WTC11 (cell line): ENCODE measurements around the gene OR51S1. TPM values are rescaled to one million over a fixed set of nuclear protein-coding genes. Genes with fewer than 3 reads are reported as not detected.

Experiments used
- ATAC-seq: fragments of 200-7000 bp; cut with Tn5 transposase; 2 replicates; pipeline ENCODE4 v1.10.0; 2021; ENCODE audit warnings: mild to moderate bottlenecking, moderate library complexity
- CTCF ChIA-PET: fragments of 300-600 bp; sonication (Branson Sonifier 250); formaldehyde crosslinking; loops from one replicate; lab custom pipeline; 2021; ENCODE audit warnings: antibody characterized with exemption; lab: Charles Lee
- POLR2A ChIA-PET: fragments of 350-600 bp; sonication (Branson Sonifier 250); formaldehyde crosslinking; loops from one replicate; lab custom pipeline; 2021; ENCODE audit warnings: antibody characterized with exemption; lab: Charles Lee
- DNase-seq: peaks from one replicate; pipeline ENCODE4 v3.0.0; 2021; ENCODE audit warnings: low spot score
- H3K27ac Mint-ChIP-seq: 2 replicates; pipeline ENCODE4 v1.8.0; 2021; ENCODE audit warnings: mixed read lengths
- H3K27me3 Mint-ChIP-seq: 2 replicates; pipeline ENCODE4 v1.8.0; 2021; ENCODE audit warnings: low read depth, mild to moderate bottlenecking, moderate library complexity, mixed read lengths
- H3K36me3 Mint-ChIP-seq: 2 replicates; pipeline ENCODE4 v1.8.0; 2021; ENCODE audit warnings: mixed read lengths
- H3K4me1 Mint-ChIP-seq: 2 replicates; pipeline ENCODE4 v1.8.0; 2022; ENCODE audit warnings: mixed read lengths
- H3K4me3 Mint-ChIP-seq: 2 replicates; pipeline ENCODE4 v1.8.0; 2021; ENCODE audit warnings: mild to moderate bottlenecking, moderate library complexity, mixed read lengths
- H3K9me3 Mint-ChIP-seq: 2 replicates; pipeline ENCODE4 v1.8.0; 2021; ENCODE audit warnings: mixed read lengths
- AFF4 ChIP-seq: sonication (generic); formaldehyde crosslinking; IDR thresholded peaks from 2 replicates; pipeline ENCODE4 v1.8.1; 2023; ENCODE audit warnings: mild to moderate bottlenecking, missing genetic modification reagents, borderline replicate concordance
- ATF1 ChIP-seq: sonication (generic); formaldehyde crosslinking; IDR thresholded peaks from 2 replicates; pipeline ENCODE4 v1.8.1; 2023; ENCODE audit warnings: mild to moderate bottlenecking, moderate library complexity, missing genetic modification reagents
- HMGA2 ChIP-seq: fragments of 250-450 bp; sonication (Bioruptor Pico); IDR thresholded peaks from 2 replicates; pipeline ENCODE4 v1.4.0; 2021; ENCODE audit warnings: mild to moderate bottlenecking, moderate library complexity
- JUN ChIP-seq: sonication (generic); formaldehyde crosslinking; IDR thresholded peaks from 2 replicates; pipeline ENCODE4 v1.8.0; 2023; ENCODE audit warnings: mild to moderate bottlenecking, missing genetic modification reagents
- NR1H2 ChIP-seq: sonication (generic); formaldehyde crosslinking; IDR thresholded peaks from 2 replicates; pipeline ENCODE4 v1.9.0; 2021; ENCODE audit warnings: mild to moderate bottlenecking, moderate library complexity, missing genetic modification reagents
- SMAD4 ChIP-seq: sonication (generic); formaldehyde crosslinking; IDR thresholded peaks from 2 replicates; pipeline ENCODE4 v1.8.0; 2022; ENCODE audit warnings: mild to moderate bottlenecking, missing genetic modification reagents
- SP1 ChIP-seq: sonication (generic); formaldehyde crosslinking; conservative IDR thresholded peaks from 2 replicates; pipeline ENCODE4 v1.8.1; 2022; ENCODE audit warnings: missing genetic modification reagents
- TCF7 ChIP-seq: sonication (generic); formaldehyde crosslinking; IDR thresholded peaks from 2 replicates; pipeline ENCODE4 v1.8.0; 2022; ENCODE audit warnings: mild to moderate bottlenecking, low read depth, missing genetic modification reagents, moderate library complexity
- TP53 ChIP-seq: sonication (generic); formaldehyde crosslinking; IDR thresholded peaks from 2 replicates; pipeline ENCODE4 v1.8.1; 2023; ENCODE audit warnings: mild to moderate bottlenecking, missing genetic modification reagents
- ZNF219 ChIP-seq: sonication (generic); formaldehyde crosslinking; IDR thresholded peaks from 2 replicates; pipeline ENCODE4 v1.8.0; 2023; ENCODE audit warnings: missing genetic modification reagents, mild to moderate bottlenecking, borderline replicate concordance
- total RNA-seq: library from RNA; stranded (reverse); gene quantifications from 3 replicates; pipeline ENCODE4 v1.2.3, GENCODE V29; 2021
- TF ChIP-seq, protein P1 (sequence below): fragments of 250-450 bp; sonication (Bioruptor Pico); IDR thresholded peaks from 2 replicates; pipeline ENCODE4 v1.9.0; 2021; ENCODE audit warnings: mild to moderate bottlenecking
- TF ChIP-seq, protein P2 (sequence below): sonication (generic); formaldehyde crosslinking; IDR thresholded peaks from 2 replicates; pipeline ENCODE4 v1.8.1; 2022; ENCODE audit warnings: low read depth, mild to moderate bottlenecking, moderate library complexity, missing genetic modification reagents, borderline replicate concordance
- TF ChIP-seq, protein P3 (sequence below): sonication (generic); formaldehyde crosslinking; IDR thresholded peaks from 2 replicates; pipeline ENCODE4 v1.8.0; 2022; ENCODE audit warnings: mild to moderate bottlenecking, missing genetic modification reagents
- TF ChIP-seq, protein P4 (sequence below): fragments of 250-450 bp; sonication (Bioruptor Pico); conservative IDR thresholded peaks from 2 replicates; pipeline ENCODE4 v1.9.0; 2021; ENCODE audit warnings: mild to moderate bottlenecking

The OR51S1 gene
- total RNA-seq, 1 experiment from 2014 or later: not detected

GRCh38 chr11:4865855-4866254 lies 16.8 kb upstream of the OR51S1 start:
- TF ChIP-seq TP53 (CRISPR knock-in tag): no peak
- TF ChIP-seq JUN: no peak
- TF ChIP-seq, protein P1, sequence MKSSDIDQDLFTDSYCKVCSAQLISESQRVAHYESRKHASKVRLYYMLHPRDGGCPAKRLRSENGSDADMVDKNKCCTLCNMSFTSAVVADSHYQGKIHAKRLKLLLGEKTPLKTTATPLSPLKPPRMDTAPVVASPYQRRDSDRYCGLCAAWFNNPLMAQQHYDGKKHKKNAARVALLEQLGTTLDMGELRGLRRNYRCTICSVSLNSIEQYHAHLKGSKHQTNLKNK (CRISPR knock-in tag): no peak
- TF ChIP-seq SMAD4 (CRISPR knock-in tag): no peak
- TF ChIP-seq, protein P2, sequence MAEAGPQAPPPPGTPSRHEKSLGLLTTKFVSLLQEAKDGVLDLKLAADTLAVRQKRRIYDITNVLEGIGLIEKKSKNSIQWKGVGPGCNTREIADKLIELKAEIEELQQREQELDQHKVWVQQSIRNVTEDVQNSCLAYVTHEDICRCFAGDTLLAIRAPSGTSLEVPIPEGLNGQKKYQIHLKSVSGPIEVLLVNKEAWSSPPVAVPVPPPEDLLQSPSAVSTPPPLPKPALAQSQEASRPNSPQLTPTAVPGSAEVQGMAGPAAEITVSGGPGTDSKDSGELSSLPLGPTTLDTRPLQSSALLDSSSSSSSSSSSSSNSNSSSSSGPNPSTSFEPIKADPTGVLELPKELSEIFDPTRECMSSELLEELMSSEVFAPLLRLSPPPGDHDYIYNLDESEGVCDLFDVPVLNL (CRISPR knock-in tag): no peak
- TF ChIP-seq, protein P3, sequence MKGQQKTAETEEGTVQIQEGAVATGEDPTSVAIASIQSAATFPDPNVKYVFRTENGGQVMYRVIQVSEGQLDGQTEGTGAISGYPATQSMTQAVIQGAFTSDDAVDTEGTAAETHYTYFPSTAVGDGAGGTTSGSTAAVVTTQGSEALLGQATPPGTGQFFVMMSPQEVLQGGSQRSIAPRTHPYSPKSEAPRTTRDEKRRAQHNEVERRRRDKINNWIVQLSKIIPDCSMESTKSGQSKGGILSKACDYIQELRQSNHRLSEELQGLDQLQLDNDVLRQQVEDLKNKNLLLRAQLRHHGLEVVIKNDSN (CRISPR knock-in tag): no peak
- no peak for TF ChIP-seq SP1 (CRISPR knock-in tag)
- no peak for TF ChIP-seq ATF1 (CRISPR knock-in tag)
- no peak for TF ChIP-seq TCF7 (CRISPR knock-in tag)
- no peak for TF ChIP-seq NR1H2
- ChIA-PET CTCF (no interaction called here), POLR2A (no interaction called here)
- DNase-seq (no peak), ATAC-seq (no peak)
- peaks cover 5% of the 10 kb centered on the region for H3K27me3 Mint-ChIP-seq
- peaks cover 33% of the 10 kb centered on the region for H3K4me1 Mint-ChIP-seq
- no peak overlapping the region for H3K4me3 Mint-ChIP-seq
- H3K27ac Mint-ChIP-seq: no peak overlapping the region
- peaks cover 9% of the 10 kb centered on the region; the same call in 1 of the 2 replicates for H3K9me3 Mint-ChIP-seq
- H3K36me3 Mint-ChIP-seq: peaks cover 5% of the 10 kb centered on the region; the same call in 1 of the 2 replicates

DNA sequence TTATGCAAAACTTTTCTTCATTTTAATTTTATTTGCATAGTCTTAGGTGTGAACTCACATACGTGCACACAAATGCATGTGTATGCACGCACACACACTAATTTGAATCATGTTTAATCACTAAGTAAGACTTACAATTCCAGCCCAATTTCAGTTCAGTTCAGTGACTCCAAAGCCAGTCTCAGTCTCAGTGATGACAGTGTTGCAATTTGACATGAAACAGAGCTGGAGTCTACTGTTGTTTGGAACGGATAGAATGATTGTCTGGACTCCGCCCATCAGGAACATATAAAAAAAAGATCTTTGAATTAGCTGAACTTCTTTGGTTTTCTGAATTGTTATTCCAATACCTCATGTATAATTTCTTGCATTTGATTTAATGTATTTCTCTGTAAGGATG lies 14.9 kb upstream of the OR51S1 start:
- no peak overlapping the region for H3K27ac Mint-ChIP-seq
- CTCF ChIA-PET: no interaction called here

More for the DNA sequence above, 14.9 kb upstream of the OR51S1 start:
- peaks cover 9% of the 10 kb centered on the region for H3K27me3 Mint-ChIP-seq
- H3K36me3 Mint-ChIP-seq: peaks cover 5% of the 10 kb centered on the region; the same call in 1 of the 2 replicates
- peaks cover 16% of the 10 kb centered on the region for H3K9me3 Mint-ChIP-seq
- ATAC-seq: no peak
- POLR2A ChIA-PET: no interaction called here
- no peak for DNase-seq
- TF ChIP-seq, protein P4, sequence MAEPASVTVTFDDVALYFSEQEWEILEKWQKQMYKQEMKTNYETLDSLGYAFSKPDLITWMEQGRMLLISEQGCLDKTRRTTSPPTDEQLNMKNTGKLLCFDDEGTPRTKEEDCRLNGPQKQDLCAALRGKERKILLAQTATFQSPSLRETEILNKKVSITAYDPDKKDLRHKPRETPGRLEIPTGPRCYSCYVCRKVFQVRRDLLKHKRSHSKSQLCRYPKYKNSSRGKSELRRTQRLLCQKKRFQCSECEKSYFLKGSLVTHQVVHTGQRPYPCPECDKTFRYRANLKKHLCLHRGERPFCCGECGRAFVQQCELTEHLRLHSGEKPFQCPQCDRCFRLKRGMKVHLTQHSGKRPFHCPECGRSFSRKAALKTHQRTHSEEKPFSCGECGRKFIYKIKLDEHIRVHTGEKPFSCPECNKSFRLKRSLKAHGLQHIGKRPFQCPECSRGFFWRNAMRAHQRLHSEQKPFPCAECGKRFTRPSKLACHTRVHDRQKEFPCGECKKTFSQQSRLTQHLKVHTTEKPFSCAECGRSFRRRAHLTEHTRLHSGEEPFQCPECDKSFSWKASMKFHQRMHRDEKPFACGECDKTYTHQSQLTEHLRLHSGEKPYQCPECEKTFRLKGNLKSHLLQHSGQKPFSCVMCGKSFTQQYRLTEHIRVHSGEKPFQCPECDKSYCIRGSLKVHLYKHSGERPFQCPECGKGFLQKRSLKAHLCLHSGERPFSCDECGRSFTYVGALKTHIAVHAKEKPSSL: no peak
- TF ChIP-seq HMGA2 (CRISPR knock-in tag): no peak
- no peak for TF ChIP-seq AFF4
- TF ChIP-seq ZNF219 (CRISPR knock-in tag): no peak
- H3K4me1 Mint-ChIP-seq: peaks cover 33% of the 10 kb centered on the region
- H3K4me3 Mint-ChIP-seq: no peak overlapping the region
